GM19025 (cell line): ENCODE data around the gene ICAM2.

Experiments
- ATAC-seq: cut with Tn5 transposase; IDR thresholded peaks from one replicate; pipeline ENCODE4 v1.9.1; 2021; ENCODE audit warnings: mild to moderate bottlenecking, low read depth, moderate library complexity; ENCODE audit not compliant: unreplicated experiment

The ICAM2 gene

DNA sequence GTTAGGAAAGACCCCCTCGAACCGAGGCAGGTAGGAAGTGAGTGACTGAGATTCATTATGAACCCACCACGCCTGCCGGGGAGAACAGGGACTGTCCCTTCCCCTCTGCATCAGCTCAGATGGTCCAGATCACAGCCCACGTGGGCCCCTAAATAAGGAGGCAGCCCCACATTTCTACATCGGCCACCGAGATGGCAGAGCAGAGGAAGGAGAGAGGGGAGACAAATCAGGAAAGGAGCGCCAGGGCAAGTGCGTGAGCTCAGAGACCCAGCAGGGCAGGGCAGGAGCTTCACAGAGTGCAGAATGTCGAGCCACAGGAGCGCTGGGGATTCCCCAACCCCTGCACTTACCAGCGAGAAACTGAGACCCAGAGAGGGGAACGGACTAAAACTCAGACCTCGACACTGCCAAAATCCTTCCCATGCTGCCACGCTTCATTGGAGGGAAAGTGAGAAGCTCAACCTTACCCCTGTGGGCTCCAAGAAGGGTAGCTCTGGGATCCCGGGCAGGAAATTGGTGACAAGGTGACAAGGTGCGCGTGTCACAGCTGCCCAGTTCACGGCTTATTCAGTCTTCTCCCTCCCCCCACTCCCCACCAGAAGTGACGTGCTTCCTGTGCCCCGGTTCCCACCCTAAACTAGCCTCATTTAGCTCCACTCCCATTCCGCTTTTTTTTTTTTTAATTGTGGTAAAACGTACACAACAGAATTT is at the start of gene ICAM2:
Gene ICAM2, minus strand, starts transcription at position 578 of the 711 bp plus-strand sequence. CDS start 13,942 bp downstream, outside the sequence.
- peak; percentile 69 for ATAC-seq

DNA sequence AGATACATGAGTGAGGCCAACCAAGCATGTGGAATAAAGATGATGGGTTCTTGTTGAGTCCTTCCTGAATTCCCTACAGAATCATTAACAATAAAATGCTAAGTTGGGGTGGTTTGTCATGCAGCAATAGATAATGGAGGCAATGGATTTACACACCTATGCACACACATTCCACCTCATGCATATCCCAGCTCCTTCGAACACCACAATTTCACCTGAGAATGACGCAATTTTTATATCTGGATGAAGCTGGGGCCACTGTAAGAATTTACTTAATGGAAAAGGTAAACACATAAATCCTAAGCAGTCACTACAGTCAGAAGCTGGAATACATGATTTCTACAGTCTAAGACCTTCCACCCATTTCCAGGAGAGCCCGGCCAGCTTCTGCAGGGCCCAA is 49.8 kb upstream of the ICAM2 start:
- ATAC-seq: no peak

DNA sequence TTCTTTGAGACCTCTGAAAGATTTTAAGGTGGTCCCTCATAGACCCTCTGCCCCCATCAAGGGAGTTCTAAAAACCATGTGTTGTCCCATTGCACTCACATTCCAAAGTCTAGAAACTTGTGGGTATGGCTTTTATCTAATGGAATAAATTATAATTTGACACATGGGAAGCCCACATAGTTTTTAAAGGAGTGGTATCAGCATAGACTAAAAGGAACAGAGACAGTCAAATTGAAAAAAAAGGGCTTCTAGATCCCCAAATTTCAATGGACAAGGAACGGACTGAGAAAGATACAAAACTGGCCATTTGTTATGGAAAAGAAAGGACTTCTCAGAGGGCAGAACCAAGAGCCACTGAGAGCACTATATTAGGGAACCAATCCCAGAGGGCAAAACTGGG is 48.7 kb upstream of the ICAM2 start:
- no peak for ATAC-seq

- ATAC-seq: no peak
These were observed 47.2 kb upstream of the ICAM2 start for GRCh38 chr17:64067657-64068056.

- no peak for ATAC-seq
These were observed 46.3 kb upstream of the ICAM2 start for GRCh38 chr17:64066716-64067115.

- ATAC-seq: no peak
These were observed 44.7 kb upstream of the ICAM2 start for GRCh38 chr17:64065161-64065560.

- ATAC-seq: no peak
These were observed 43.9 kb upstream of the ICAM2 start for GRCh38 chr17:64064331-64064730.

- ATAC-seq: no peak
These were observed 43.4 kb upstream of the ICAM2 start for GRCh38 chr17:64063766-64064224.

DNA sequence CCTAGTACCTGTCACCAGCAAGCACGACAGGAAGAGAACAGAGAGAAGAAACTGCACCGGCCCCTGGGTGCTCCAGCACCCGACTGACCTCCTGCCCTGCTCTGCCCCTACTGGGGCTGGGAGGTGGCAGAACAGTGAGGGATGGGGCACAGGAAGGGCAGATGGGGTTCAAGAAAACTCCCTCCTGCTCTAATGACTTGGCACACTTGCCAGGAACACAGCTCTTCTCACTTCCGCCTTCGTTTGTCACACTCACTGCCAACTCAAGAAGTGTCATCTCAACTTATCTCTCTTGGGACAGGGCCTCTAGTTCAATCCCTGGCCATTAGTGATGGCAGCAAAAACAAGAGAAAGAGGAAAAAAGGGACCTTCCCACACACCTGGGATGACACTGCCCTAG is 42.7 kb upstream of the ICAM2 start:
- ATAC-seq: peak; percentile 52

GRCh38 chr17:64061178-64061898 is 40.9 kb upstream of the ICAM2 start:
- ATAC-seq: peak; percentile 40

DNA sequence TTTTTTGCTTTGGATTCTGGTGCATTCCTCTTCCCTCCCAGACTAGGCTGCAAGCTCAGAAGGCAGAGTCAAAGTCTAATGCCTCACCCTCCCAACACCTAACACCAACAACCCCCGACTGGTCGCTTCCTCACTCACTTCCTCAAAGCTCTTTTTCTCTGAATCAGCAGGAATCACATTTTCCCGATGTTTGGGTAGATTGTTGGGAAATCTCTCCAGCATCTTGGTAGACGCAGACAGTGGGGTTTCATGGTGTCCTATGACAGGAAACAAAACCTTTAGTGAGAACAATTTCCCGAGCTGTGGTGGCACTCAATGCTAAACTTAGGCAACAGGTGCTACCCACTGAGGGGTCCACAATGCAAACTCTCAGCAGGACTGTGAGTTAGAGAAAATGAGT is 39.9 kb upstream of the ICAM2 start:
- ATAC-seq: no peak

- ATAC-seq: no peak
These were observed 39.3 kb upstream of the ICAM2 start for GRCh38 chr17:64059756-64060155.

- ATAC-seq: no peak
These were observed 38.2 kb upstream of the ICAM2 start for GRCh38 chr17:64058621-64059020.

DNA sequence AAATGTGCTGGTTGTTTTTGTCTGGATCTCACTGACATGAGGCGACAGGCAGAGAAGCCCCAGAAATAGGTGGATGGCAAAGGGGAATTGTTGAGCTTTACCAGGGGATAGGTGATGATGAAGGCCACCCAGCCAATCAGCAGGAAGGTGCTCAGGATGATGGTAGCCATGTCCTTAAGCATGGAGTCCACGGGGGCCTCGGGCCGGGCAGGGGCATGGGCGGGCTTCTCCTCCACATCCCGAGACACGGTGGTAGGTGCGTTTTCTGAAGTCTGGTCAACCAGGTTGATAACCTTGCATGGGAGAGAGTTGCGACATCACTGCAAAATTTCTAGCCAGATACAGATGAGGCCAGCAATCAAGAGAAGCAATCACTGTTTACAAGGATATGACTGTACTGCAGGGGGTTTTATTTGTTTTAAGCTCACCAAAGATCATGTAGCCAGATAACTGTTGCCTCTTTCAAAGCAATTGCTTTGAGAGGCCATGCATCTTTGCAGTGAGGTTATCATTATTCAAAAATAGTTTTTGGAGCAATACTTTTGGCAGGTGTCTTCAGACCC is 37.3 kb upstream of the ICAM2 start:
- ATAC-seq: no peak

DNA sequence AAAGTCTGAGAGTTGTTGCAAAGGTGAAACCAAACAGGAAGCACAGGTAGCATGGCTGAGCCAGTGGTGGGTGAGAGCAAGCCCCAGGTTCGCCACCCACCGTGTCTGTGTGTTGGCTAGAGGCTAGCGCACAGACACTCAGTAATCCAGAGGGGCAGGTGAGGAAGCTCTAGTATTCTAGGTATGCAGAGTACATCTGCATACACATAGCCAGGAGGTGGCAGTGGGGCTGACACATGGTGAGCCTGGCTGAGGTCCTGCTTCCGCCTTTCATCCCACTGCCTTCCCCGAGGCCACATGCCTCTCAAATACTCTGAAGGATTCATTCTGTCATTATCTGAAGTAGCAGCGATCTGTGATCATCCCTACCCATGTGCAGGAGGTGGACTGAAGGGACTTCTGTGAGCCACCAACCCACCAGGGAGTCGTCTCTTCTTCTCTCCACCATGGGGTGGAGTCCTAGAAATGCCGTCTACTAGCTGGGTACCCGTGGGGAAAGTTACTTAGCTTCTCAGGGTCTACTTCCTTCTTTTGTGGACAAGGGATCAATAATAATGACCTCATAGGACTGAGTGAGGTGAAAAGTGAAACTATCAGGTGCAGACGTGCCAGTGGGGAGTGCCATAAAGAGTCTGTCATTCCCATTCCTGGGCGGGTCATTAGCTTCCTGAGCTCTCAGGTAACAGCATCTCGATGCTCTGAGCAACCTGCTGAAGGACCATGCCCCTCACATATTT is 36.0 kb upstream of the ICAM2 start:
- peak; percentile 71 for ATAC-seq

GRCh38 chr17:64055183-64056142 is 35.0 kb upstream of the ICAM2 start:
- no peak for ATAC-seq

DNA sequence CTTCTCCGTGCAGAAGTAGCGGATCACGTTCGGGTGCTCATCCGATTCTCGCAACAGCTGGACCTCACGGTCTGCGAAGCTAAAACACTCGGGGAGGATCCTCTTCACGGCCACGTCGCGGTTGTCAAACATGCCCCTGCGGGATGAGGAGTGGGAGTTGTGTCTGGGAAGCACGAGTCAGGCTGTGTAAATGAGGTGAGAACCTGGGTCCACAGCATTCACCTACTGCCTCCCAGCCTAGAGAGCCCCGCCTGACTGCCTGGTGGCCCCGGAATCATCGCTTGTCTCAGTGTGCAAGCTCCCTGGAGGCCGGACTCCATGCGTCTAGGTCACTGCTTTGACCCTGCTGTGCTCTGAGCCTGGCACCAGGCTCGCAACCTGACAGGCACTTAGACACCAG is 33.9 kb upstream of the ICAM2 start:
- ATAC-seq: no peak

- ATAC-seq: no peak
These were observed 32.7 kb upstream of the ICAM2 start for GRCh38 chr17:64053101-64053500.

GRCh38 chr17:64051153-64051552 is 30.7 kb upstream of the ICAM2 start:
- no peak for ATAC-seq

DNA sequence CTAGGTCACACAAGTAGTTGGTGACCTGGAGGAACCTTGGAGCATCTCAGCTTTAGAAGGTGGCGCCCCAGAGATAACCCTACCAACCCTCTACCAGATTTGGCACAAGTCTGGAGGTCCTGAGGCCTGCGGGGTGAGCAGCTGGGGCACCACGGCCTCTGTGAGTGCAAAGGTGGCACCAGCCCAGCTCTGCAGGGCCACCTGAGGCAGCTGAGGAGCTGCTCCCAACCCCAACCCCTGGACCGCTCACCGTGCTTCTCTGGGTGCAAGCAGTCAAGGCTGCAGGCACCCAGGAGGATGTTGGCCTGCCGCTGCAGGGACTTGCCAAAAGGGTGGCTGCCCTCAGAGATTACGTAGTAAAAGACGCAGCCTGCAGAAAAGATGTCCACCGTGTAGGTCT is 28.4 kb upstream of the ICAM2 start:
- ATAC-seq: no peak
